IPS-NIHi11 (cell line): ENCODE measurements around the gene PSMD4.
A peak's percentile ranks its signal among the peaks of the same experiment; 100 is the strongest.
"Not testable (repeated sequence)": the region's sequence is repeated elsewhere in the genome, so short reads cannot be mapped to it uniquely, and the experiment has no call there.

Source experiments
- DNase-seq: peaks from one replicate; pipeline ENCODE4 v3.0.0; 2012; ENCODE audit warnings: mixed read lengths, low spot score

PSMD4 gene

GRCh38 chr1:151273924-151274466 is 19.5 kb downstream of the PSMD4 start:
- no peak for DNase-seq

- not testable (repeated sequence) for DNase-seq
Measured at GRCh38 chr1:151275341-151275740, 20.8 kb downstream of the PSMD4 start.

- no peak for DNase-seq
Measured at GRCh38 chr1:151277249-151277648, 22.7 kb downstream of the PSMD4 start.

- peak; percentile 91 for DNase-seq
Measured at GRCh38 chr1:151281225-151281968, 26.9 kb downstream of the PSMD4 start.

GRCh38 chr1:151281969-151282882 is 27.7 kb downstream of the PSMD4 start, which contains the start of gene ZNF687:
Gene ZNF687, plus strand, starts transcription at chr1:151282299. Its CDS starts 3,993 bp downstream, at chr1:151286292.
- DNase-seq, result peak; percentile 96

- peak; percentile 69 for DNase-seq
Measured at GRCh38 chr1:151282883-151283725, 28.6 kb downstream of the PSMD4 start.

- no peak for DNase-seq
Measured at GRCh38 chr1:151284013-151284577, 29.6 kb downstream of the PSMD4 start.

- DNase-seq, result no peak
Measured at GRCh38 chr1:151286619-151287340, 32.2 kb downstream of the PSMD4 start.

GRCh38 chr1:151287341-151287699 is 32.8 kb downstream of the PSMD4 start:
- no peak for DNase-seq

- no peak for DNase-seq
Measured at GRCh38 chr1:151287767-151288500, 33.4 kb downstream of the PSMD4 start.

GRCh38 chr1:151288502-151288901 is 34.0 kb downstream of the PSMD4 start:
- DNase-seq, result no peak

- DNase-seq, result no peak
Measured at GRCh38 chr1:151289080-151289935, 34.8 kb downstream of the PSMD4 start.

- DNase-seq, result no peak
Measured at GRCh38 chr1:151289991-151290708, 35.6 kb downstream of the PSMD4 start.

- DNase-seq, result no peak
Measured at GRCh38 chr1:151290709-151291303, 36.3 kb downstream of the PSMD4 start.

GRCh38 chr1:151292207-151293030 is 37.9 kb downstream of the PSMD4 start:
- DNase-seq, result no peak

- no peak for DNase-seq
Measured at GRCh38 chr1:151293093-151293492, 38.6 kb downstream of the PSMD4 start.
